GM19193 (cell line): ENCODE results near the gene PADI4.

Experiments
- POLR2A ChIP-seq: IDR thresholded peaks from 4 replicates; pipeline ENCODE4 v1.6.1; 2011; ENCODE audit not compliant: insufficient read depth, insufficient read length; ENCODE audit errors: extremely low read depth

Gene PADI4, protein sequence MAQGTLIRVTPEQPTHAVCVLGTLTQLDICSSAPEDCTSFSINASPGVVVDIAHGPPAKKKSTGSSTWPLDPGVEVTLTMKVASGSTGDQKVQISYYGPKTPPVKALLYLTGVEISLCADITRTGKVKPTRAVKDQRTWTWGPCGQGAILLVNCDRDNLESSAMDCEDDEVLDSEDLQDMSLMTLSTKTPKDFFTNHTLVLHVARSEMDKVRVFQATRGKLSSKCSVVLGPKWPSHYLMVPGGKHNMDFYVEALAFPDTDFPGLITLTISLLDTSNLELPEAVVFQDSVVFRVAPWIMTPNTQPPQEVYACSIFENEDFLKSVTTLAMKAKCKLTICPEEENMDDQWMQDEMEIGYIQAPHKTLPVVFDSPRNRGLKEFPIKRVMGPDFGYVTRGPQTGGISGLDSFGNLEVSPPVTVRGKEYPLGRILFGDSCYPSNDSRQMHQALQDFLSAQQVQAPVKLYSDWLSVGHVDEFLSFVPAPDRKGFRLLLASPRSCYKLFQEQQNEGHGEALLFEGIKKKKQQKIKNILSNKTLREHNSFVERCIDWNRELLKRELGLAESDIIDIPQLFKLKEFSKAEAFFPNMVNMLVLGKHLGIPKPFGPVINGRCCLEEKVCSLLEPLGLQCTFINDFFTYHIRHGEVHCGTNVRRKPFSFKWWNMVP

GRCh38 chr1:17307946-17308345 is at the start of gene PADI4:
TSS of gene PADI4 (plus strand) at chr1:17308197. CDS start at chr1:17308223, 26 bp downstream.
- TF ChIP-seq POLR2A: no peak

DNA sequence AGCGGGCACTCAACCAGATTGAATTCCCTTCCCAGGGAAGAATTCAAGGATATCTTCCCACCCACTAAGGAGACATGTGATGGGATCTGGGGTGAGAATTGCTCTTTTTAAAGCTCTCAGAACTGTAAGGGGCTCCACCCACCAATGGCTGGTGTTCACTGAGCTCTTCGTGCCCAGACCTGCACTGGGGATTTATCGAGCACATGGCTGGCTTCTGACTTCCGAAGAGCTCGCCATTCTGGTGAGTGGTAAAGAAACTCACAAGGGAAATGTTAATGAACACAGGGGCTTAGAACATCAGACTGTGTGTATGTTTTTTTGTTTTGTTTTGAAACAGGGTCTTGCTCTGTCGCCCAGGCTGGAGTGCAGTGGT is 49.3 kb upstream of the PADI4 start:
- TF ChIP-seq POLR2A: no peak

DNA sequence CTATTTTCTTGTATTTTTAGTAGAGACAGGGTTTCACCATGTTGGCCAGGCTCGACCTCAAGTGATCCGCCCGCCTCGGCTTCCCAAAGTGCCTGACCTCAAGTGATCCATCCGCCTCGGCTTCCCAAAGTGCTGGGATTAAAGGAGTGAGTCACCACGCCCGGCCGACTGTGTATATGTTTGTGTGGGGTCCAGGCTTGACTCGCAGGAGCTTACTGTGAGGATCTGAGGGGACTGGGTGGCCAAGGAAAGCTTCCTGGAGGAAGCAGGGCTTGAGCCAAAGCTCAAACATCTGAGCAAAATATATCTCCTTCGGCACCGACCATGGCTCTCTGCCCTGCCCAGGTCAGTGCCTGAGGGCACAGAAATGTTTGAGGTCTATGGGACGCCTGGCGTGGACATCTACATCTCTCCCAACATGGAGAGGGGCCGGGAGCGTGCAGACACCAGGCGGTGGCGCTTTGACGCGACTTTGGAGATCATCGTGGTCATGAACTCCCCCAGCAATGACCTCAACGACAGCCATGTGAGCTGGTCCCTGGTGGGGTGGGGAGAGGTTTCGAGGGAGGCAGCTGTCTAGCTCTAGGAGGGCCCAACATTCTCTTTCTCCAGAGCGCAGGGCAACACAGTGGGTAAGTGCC is 48.6 kb upstream of the PADI4 start:
- TF ChIP-seq POLR2A: no peak

DNA sequence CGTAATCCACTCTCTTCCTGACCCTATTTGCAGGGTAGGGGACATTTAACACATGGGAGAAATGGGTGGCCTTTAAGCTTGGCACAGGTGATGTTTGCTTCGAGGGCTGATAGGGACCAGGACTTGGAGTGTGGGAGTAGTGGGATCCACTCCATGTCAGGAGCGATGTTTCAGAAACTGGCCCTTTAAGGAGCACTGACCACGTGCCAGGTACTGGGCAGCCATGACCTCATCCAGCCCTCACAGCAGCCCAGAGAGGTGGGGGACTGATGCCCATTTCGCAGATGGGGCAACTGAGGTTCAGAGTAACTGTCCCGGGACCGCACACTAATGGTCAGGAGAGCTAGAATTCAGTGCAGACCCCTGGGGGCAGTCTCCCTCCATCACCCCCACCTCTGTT is 47.7 kb upstream of the PADI4 start:
- no peak for TF ChIP-seq POLR2A

DNA sequence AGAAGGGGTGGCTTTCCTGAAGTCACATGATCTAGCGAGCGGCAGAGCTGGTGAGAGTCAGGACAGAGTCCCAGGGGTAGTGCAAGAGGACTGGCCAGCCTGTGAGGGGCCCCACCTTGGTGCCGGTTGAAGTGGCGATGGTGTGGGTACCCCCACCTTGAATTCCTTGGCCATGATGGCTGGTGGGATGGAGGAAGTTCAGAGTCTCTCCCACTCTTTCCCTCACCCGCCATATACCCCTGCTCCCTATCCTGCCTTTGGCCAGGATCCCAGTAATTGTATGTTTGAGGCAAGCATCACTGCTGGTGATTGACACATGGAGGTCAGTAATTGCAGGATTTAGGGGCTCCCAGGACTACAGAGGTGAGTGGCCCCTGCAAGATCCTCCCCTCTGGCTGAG is 47.3 kb upstream of the PADI4 start:
- no peak for TF ChIP-seq POLR2A

- TF ChIP-seq POLR2A: no peak
Observed at GRCh38 chr1:17263936-17264335, 44.1 kb upstream of the PADI4 start.

DNA sequence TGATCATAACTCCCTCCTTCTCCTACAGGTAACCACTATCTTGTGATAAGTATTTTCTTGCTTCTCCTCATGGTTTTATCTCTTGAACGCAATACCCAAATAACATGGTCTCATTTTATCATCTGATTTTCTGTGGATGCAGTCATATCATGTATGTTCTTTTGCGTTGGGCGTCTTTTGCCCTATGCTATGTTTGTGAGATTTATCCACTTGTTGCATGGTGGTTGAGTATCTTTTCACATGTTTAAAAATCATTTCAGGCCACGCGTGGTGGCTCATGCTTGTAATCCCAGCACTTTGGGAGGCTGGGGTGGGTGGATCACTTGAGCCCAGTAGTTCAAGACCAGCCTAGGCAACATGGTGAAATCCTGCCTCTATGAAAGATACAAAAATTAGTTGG is 43.5 kb upstream of the PADI4 start:
- TF ChIP-seq POLR2A: no peak

DNA sequence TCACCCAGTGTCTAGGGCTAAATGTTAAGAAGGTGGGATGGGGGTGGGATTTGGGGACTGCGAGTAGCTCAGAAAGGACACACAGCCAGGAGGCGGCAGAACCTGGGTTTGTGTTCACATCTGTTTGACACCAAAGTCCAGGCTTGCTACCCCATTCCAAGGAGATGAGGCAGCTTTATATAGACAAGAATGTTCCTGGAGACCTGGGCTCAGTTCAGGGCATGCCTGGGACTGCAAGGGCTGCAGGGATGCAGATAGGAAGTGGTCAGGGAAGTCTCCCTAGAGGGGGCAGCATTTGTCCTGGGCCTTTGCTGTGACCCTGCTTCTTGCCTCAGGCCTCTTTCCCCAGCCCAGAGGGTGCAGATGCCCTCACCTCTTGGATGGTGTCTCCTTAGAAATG is 42.8 kb upstream of the PADI4 start:
- TF ChIP-seq POLR2A: no peak

DNA sequence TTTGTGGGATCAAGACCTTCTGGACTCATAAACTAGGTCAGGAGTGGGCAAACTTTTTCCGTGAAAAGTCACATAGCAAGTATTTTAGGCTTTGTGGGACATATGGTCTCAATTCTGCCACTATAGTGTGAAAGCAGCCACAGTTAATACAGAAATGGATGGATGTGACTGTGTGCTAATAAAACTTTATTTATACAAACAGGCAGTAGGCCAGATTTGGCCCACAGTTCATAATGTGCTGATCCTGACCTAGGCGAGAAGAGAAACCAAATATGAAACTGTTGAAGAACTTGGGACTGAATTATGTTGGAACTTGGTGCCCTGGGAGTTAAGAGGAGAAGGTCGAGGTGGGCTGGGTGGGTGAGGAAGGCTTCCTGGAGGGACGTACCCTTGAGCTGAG is 42.0 kb upstream of the PADI4 start:
- TF ChIP-seq POLR2A: no peak

DNA sequence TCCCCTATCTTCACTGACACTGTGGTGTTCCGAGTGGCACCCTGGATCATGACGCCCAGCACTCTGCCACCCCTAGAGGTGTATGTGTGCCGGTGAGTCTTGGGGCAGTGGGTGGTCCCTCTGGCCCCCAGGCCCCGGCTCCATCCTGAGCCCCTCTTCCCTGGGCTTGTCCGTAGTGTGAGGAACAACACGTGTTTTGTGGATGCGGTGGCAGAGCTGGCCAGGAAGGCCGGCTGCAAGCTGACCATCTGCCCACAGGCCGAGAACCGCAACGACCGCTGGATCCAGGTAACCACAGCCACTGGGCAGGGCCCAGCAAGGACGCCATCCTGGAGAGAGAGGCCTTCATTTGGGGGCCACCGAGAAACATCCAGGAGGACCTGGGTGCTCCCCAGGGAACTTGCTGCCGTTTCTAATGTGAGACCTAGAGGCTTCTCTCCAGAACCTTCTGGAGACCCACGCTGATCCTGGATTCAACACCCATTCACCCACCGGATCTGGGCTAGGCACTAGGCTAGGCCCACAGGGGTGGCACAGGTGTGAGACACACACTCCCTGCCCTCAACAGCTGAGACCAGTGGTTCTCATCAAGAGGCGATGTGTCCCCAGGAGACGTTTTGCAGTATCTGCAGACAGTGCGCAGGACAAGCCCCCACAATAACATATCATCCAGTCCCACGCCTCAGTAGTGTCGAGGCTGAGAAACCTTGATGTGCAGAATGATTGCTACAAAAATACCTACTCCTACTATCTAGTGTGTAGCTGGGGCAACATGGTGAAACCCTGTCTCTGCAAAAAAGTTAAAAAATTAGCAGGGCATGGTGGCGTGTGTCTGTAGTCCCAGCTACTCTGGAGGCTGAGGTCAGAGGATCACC is 36.9 kb upstream of the PADI4 start:
- no peak for TF ChIP-seq POLR2A

- no peak for TF ChIP-seq POLR2A
Observed at GRCh38 chr1:17272066-17272465, 35.9 kb upstream of the PADI4 start.

DNA sequence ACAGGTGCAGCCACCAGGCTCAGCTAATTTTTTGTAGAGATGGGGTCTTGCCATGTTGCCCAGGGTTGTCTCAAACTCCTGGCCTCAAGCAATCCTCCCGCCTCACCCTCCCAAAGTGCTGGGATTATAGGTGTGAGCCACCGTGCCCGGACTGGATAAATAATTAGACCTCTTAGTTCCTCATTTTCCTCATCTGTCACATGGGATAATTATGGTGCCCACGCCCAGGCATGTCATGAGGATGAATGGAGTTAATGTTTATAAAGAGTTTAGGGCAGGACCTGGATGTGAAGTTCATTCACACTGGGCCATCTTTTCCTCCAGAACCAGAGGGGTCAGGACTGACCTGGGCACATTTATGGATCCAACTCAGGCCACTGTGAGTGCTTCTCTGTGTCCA is 35.4 kb upstream of the PADI4 start:
- TF ChIP-seq POLR2A: no peak

GRCh38 chr1:17273096-17273495 is 34.9 kb upstream of the PADI4 start:
- no peak for TF ChIP-seq POLR2A

DNA sequence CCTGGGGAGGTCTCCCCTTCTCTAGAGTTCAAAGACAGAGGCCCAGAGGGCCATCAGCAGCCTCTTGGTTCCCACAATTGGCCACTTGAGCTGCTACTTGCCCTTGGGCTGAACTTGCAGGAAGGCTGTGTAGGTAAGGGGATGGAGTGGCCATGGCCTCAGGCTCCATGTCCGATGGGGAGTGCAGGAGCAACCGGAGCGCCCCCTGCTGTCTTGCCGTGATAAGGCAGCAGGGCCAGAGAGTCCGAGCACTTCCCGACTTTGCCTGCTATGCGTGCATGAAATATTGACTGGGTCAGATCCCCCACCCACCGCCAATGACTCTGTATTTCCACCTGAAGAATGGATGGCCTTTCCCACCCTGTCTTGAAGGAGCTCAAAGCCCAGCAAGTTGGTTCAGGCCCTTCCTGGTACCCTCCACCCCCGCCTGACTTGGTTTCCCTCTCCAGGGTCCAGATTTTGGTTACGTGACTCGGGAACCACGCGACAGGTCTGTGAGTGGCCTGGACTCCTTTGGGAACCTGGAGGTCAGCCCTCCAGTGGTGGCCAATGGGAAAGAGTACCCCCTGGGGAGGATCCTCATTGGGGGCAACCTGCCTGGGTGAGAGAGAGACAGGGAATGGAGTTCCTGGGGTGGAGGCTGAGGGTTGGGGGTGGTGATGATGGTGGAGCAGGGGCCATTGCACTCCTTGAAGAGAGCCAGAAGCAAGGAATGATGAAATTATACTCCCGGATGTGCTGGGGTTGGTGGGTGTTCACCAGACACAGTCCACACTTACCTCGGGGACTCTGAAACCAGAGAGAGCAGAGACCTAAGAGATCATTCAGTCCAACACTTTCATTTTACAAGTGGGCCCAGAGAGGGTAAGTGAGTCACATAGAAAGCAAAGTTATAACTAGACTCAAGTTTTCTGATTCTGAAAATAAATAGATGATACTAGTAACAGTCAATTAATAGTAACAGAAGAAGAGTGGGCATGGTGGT is 33.5 kb upstream of the PADI4 start:
- no peak for TF ChIP-seq POLR2A
